Measurements from ENCODE around the gene RTP3. TPM values are rescaled to one million over a fixed set of nuclear protein-coding genes. Genes with fewer than 3 reads are reported as not detected.
"Not testable (repeated sequence)": the region's sequence is repeated elsewhere in the genome, so short reads cannot be mapped to it uniquely, and the experiment has no call there.

Gene RTP3
- total RNA-seq, 1 experiment from 2014 or later = 0.06 TPM

- no peak for DNase-seq (ENCODE audit: low spot score)
Measured at GRCh38 chr3:46545818-46546630, 48.2 kb downstream of the RTP3 start.

DNA sequence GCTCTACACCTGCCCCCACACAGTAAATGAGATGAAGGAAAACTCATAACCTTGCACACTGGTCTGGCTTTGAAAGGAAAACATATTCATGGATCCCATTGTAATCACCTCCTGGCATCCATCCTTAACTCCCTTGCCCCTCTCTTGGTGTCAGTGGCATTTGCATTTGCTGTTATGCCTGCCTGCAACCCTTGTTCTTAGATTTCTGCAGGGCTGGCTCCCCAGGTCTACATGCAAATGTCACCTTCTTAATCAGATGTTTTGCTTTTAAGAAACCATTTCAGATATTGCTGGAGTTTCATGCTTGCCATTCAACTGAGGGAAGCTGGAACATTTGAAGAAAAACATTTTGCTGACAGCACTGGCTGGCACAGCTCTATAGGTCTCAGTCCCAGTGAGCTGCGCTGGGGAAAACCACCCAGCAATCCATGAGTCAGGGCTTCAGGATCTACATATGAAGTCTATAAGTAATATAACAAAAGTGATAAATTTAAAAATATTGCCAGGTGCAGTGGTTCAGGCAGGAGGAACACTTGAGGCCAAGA lies 49.2 kb downstream of the RTP3 start:
- DNase-seq (ENCODE audit: low spot score) = no peak

DNA sequence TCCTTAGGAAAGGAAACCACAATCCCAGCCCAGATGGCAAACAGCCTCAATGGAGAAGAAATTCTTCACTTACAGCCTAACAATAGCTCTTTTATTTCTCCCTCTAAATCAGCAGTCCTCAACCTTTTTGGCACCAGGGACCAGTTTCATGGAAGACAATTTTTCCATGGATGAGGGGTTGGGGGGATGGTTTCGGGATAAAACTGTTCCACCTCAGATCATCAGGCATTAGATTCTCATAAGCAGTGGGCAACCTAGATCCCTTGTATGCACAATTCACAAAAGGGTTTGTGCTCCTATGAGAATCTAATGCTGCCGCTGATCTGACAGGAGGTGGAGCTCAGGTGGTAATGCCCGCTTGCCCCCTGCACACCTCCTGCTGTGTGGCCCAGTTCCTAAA lies 50.8 kb downstream of the RTP3 start:
- not testable (repeated sequence) for DNase-seq (ENCODE audit: low spot score)

DNA sequence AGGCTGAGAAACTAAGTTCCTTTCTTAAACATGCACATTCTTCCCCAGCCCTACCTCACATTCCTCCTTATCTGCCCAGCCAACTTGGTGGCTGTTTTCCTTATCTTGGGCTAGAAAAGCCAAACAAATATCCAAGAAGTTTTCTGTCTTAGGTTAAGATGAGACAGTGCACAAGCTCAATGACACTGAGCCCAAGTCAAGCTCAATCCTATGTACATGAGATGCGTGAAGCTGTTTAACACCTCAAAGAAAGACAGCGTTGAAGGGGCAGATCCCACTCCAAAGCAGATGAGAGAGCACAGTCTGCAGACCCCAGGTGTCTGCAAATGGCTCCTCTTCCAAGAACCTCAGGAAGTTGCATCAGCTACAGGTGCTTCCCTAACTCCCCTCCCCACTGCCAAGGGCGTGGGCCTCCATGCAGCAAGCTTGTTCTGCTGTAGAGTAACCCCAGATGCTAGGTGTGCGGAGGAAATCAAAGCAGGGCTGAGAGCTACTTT lies 51.7 kb downstream of the RTP3 start:
- no peak for DNase-seq (ENCODE audit: low spot score)

- DNase-seq (ENCODE audit: low spot score) = no peak
Measured at GRCh38 chr3:46549989-46550388, 52.2 kb downstream of the RTP3 start.

Other genes starting within 250 kb of the RTP3 start
- gene CCR2, start 143.9 kb upstream of the RTP3 start, total RNA-seq (2014; rRNA removed; shearing (Covaris generic)) = not detected in 2 replicates
- gene CCR5, start 127.0 kb upstream of the RTP3 start, total RNA-seq (2014; rRNA removed; shearing (Covaris generic)) = not detected in 2 replicates
- 0.46 and 6.6 TPM in 2 replicates for gene CCRL2, start 90.7 kb upstream of the RTP3 start, total RNA-seq (2014; rRNA removed; shearing (Covaris generic))
- not detected in 2 replicates for gene LTF, start 33.1 kb upstream of the RTP3 start, total RNA-seq (2014; rRNA removed; shearing (Covaris generic))
- 0.04 TPM in 1 of 2 replicates, not detected in the other for gene LRRC2, start 68.3 kb downstream of the RTP3 start, total RNA-seq (2014; rRNA removed; shearing (Covaris generic))
- gene FAM240A, start 114.5 kb downstream of the RTP3 start, total RNA-seq (2014; rRNA removed; shearing (Covaris generic)) = not detected in 2 replicates
- 0.25 and 0.39 TPM in 2 replicates for gene ALS2CL, start 195.7 kb downstream of the RTP3 start, total RNA-seq (2014; rRNA removed; shearing (Covaris generic))
- not detected in 2 replicates for gene TMIE, start 203.4 kb downstream of the RTP3 start, total RNA-seq (2014; rRNA removed; shearing (Covaris generic))
- not detected in 2 replicates for gene PRSS50, start 219.9 kb downstream of the RTP3 start, total RNA-seq (2014; rRNA removed; shearing (Covaris generic))